HepG2 (cell line): ENCODE measurements around the gene NUDT19. TPM values are rescaled to one million over a fixed set of nuclear protein-coding genes. Genes with fewer than 3 reads are reported as not detected.
"Not testable (repeated sequence)": the region's sequence is repeated elsewhere in the genome, so short reads cannot be mapped to it uniquely, and the experiment has no call there.

Experiments used
- ATAC-seq: fragments of 200-7000 bp; cut with Tn5 transposase; 3 replicates; pipeline ENCODE4 v1.9.1; 2020; ENCODE audit warnings: mild to moderate bottlenecking, moderate library complexity
- BruUV-seq: library from RNA; stranded (reverse); fragments of 400-500 nt; replicated peaks from 2 replicates; lab custom pipeline; 2021; lab: Mats Ljungman, UMichigan
- CTCF ChIA-PET: fragments of 300-600 bp; formaldehyde crosslinking; extraction: SDS; loops from one replicate; lab custom pipeline; 2021; ENCODE audit warnings: low total read pairs, inconsistent platforms, low intra/inter-chr PET ratio; lab: Yijun Ruan, JAX
- POLR2A ChIA-PET: fragments of 350-600 bp; sonication (Branson Sonifier 250); formaldehyde crosslinking; loops from one replicate; lab custom pipeline; 2020; ENCODE audit warnings: antibody characterized with exemption, inconsistent platforms; lab: Yijun Ruan, JAX
- DNase-seq: peaks from one replicate; pipeline ENCODE4 v3.0.0-alpha.2; 2015; ENCODE audit warnings: low spot score
- FAIRE-seq: peaks from 3 replicates; lab custom pipeline; 2011; peaks lifted over from hg19 to GRCh38; lab: Jason Lieb, UNC
- H2AFZ ChIP-seq: one replicate; pipeline ENCODE4 v1.6.1; 2011; ENCODE audit warnings: low read length, inconsistent platforms
- H3K27ac ChIP-seq: fragments of 300-600 bp; 3 replicates; pipeline ENCODE4 v1.8.0; 2011; ENCODE audit warnings: mixed run types, mild to moderate bottlenecking, mixed read lengths, low read length, inconsistent platforms; ENCODE audit not compliant: insufficient read depth; ENCODE audit errors: extremely low read length
- H3K27me3 ChIP-seq, 2 experiments: fragments of 200-600 bp in 1 of 2; 2 replicates in 1 of 2; 3 replicates in 1 of 2; pipeline versions ENCODE4 v1.6.0 to v1.8.0; 2011; ENCODE audit warnings: low read length in 2 of 2, mild to moderate bottlenecking in 2 of 2, moderate library complexity in 2 of 2, inconsistent platforms in 1 of 2; ENCODE audit not compliant: insufficient read depth in 2 of 2, control insufficient read depth in 1 of 2
- H3K36me3 ChIP-seq, 2 experiments: fragments of 200-600 bp in 1 of 2; replicated peaks in 1 of 2; 2 replicates in 1 of 2; 3 replicates in 1 of 2; pipeline versions ENCODE4 v1.5.1 to v1.8.0; 2011; ENCODE audit warnings: low read length in 2 of 2, inconsistent platforms in 1 of 2; ENCODE audit not compliant: insufficient read depth in 2 of 2, control insufficient read depth in 1 of 2
- H3K4me1 ChIP-seq: 2 replicates; pipeline ENCODE4 v1.5.1; 2012; ENCODE audit warnings: low read length, inconsistent platforms; ENCODE audit not compliant: insufficient read depth
- H3K4me2 ChIP-seq: 2 replicates; pipeline ENCODE4 v1.6.0; 2011; ENCODE audit warnings: low read depth, low read length, inconsistent platforms
- H3K4me3 ChIP-seq, 3 experiments: fragments of 200-600 bp in 1 of 3; sonication (generic), shearing (Covaris generic) in 1 of 3; replicated peaks in 1 of 3; 2 replicates each; pipeline ENCODE4 v1.5.1; 2011 to 2016; ENCODE audit warnings: low read length in 3 of 3, inconsistent platforms in 2 of 3, low read depth in 2 of 3, mild to moderate bottlenecking in 2 of 3, control low read depth in 1 of 3, mixed read lengths in 1 of 3; ENCODE audit not compliant: insufficient read depth in 1 of 3
- H3K79me2 ChIP-seq: one replicate; pipeline ENCODE4 v1.6.1; 2011; ENCODE audit warnings: low read length, inconsistent platforms; ENCODE audit not compliant: insufficient read depth
- H3K9ac ChIP-seq: 2 replicates; pipeline ENCODE4 v1.6.0; 2011; ENCODE audit warnings: mild to moderate bottlenecking, low read depth, low read length, inconsistent platforms; ENCODE audit not compliant: insufficient read depth
- H3K9me3 ChIP-seq: 2 replicates; pipeline ENCODE4 v1.5.1; 2012; ENCODE audit warnings: mild to moderate bottlenecking, low read length
- H4K20me1 ChIP-seq: 2 replicates; pipeline ENCODE4 v1.6.0; 2011; ENCODE audit warnings: inconsistent platforms, mild to moderate bottlenecking, low read length, moderate library complexity; ENCODE audit not compliant: insufficient read depth
- FOSL1 ChIP-seq: sonication (generic); formaldehyde crosslinking; IDR thresholded peaks from 2 replicates; pipeline ENCODE4 v1.9.0; 2021; ENCODE audit warnings: missing genetic modification reagents, borderline replicate concordance
- NCOA5 ChIP-seq: sonication (generic); formaldehyde crosslinking; IDR thresholded peaks from 2 replicates; pipeline ENCODE4 v1.4.0; 2020; ENCODE audit warnings: missing genetic modification reagents
- NR3C1 ChIP-seq: sonication (generic); formaldehyde crosslinking; IDR thresholded peaks from 2 replicates; pipeline ENCODE4 v1.4.0; 2020; ENCODE audit warnings: missing genetic modification reagents
- RAD51 ChIP-seq: fragments of 450-650 bp; IDR thresholded peaks from 2 replicates; pipeline ENCODE4 v1.6.1; 2016; ENCODE audit warnings: borderline replicate concordance
- ZFP41 ChIP-seq: sonication (generic); formaldehyde crosslinking; IDR thresholded peaks from 2 replicates; pipeline ENCODE4 v1.4.0; 2020; ENCODE audit warnings: mild to moderate bottlenecking, missing genetic modification reagents, borderline replicate concordance
- ZNF3 ChIP-seq: IDR thresholded peaks from 2 replicates; pipeline ENCODE4 v1.7.0; 2017; ENCODE audit warnings: inconsistent platforms
- ZNF598 ChIP-seq: sonication (generic); formaldehyde crosslinking; IDR thresholded peaks from 2 replicates; pipeline ENCODE4 v1.5.1; 2020; ENCODE audit warnings: mild to moderate bottlenecking, missing genetic modification reagents, borderline replicate concordance
- WGBS: methylation state at CpG from one replicate; pipeline ENCODE4 v1.1.6; 2017; ENCODE audit warnings: low lambda C conversion rate; 5-methylcytosine and 5-hydroxymethylcytosine counted together
- in situ Hi-C: cut with HindIII; loops from 2 replicates; pipeline ENCODE4 v1.10.0; 2017; ENCODE audit warnings: low pct_unique_long_range_greater_than_20kb; ENCODE audit not compliant: extremely low pct_ligation_motif_present
- intact Hi-C: fragments of 100-400 bp; cut with micrococcal nuclease; formaldehyde crosslinking; loops from one replicate; pipeline ENCODE4 v1.10.0; 2022; ENCODE audit not compliant: unreplicated experiment
- polyA plus RNA-seq, 8 experiments: library from polyadenylated mRNA; depleted of rRNA in 3 of 8; stranded (reverse) in 7 of 8; unstranded in 1 of 8; fragments of >200 nt; fragmentation: Illumina TruSeq in 4 of 8; extraction: Trizol in 4 of 8; gene quantifications; 2 replicates each; pipeline versions ENCODE4 v1.2.1 to v1.2.3, GENCODE V29; 2011 to 2016; ENCODE audit warnings: low read depth in 4 of 8, missing spikeins in 1 of 8, mixed read lengths in 1 of 8; ENCODE audit not compliant: insufficient read depth in 1 of 8
- total RNA-seq, 5 experiments: library from RNA; depleted of rRNA; stranded (reverse); fragments of >200 nt; fragmentation: Illumina TruSeq; extraction: Trizol; gene quantifications; 2 replicates each; pipeline ENCODE4 v1.2.3, GENCODE V29; 2016; ENCODE audit warnings: low read depth in 1 of 5
- TF ChIP-seq, protein P1 (sequence below): sonication (generic); formaldehyde crosslinking; conservative IDR thresholded peaks from 2 replicates; pipeline ENCODE4 v1.8.0; 2022; ENCODE audit warnings: low read depth, missing genetic modification reagents
- TF ChIP-seq, protein P2 (sequence below): sonication (generic); formaldehyde crosslinking; IDR thresholded peaks from 2 replicates; pipeline ENCODE4 v1.4.0; 2020; ENCODE audit warnings: mild to moderate bottlenecking, missing genetic modification reagents

Gene NUDT19
- total and polyA plus RNA-seq, 2 of the 13 experiments (the other 11 are each of a cell fraction or from before 2014, with no cell fraction given) = 3.1 to 3.6 TPM

DNA sequence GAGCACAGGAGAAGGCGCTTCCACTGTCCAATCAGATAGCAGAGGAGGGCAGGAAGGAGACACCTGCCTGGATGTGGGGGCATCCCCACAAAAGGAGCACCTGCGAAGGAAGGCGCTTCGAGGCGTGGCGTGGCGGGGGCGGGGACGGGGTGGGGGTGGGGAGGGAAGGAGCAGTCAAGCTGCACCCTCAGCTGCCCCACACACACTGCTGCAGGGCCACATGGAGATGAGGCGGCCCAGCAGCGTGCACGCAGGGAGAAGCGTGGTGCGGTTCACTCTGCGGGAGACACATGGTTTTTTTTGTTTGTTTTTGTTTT is 38.1 kb upstream of the NUDT19 start:
- Histone ChIP-seq H3K27me3 (no peaks in the 10 kb centered on the region), H3K4me3 (no peak overlapping the region), H3K79me2 (no peaks in the 10 kb centered on the region), H3K4me2 (no peak overlapping the region), H3K4me1 (no peaks in the 10 kb centered on the region), H3K27ac (no peak overlapping the region), H2AFZ (no peak overlapping the region), H4K20me1 (no peaks in the 10 kb centered on the region), H3K36me3 (peaks cover 12 to 31% of the 10 kb centered on the region in 2 experiments; a peak in 4 of 5 replicates), H3K9ac (no peak overlapping the region), H3K9me3 (no peaks in the 10 kb centered on the region)
- TF ChIP-seq NR3C1 (CRISPR knock-in tag) = no peak
- TF ChIP-seq, protein P1, sequence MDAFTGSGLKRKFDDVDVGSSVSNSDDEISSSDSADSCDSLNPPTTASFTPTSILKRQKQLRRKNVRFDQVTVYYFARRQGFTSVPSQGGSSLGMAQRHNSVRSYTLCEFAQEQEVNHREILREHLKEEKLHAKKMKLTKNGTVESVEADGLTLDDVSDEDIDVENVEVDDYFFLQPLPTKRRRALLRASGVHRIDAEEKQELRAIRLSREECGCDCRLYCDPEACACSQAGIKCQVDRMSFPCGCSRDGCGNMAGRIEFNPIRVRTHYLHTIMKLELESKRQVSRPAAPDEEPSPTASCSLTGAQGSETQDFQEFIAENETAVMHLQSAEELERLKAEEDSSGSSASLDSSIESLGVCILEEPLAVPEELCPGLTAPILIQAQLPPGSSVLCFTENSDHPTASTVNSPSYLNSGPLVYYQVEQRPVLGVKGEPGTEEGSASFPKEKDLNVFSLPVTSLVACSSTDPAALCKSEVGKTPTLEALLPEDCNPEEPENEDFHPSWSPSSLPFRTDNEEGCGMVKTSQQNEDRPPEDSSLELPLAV = no peak
- no peak for TF ChIP-seq NCOA5 (CRISPR knock-in tag)
- TF ChIP-seq ZFP41 (CRISPR knock-in tag) = no peak
- no peak for TF ChIP-seq FOSL1 (CRISPR knock-in tag)
- no peak for TF ChIP-seq ZNF598 (CRISPR knock-in tag)
- TF ChIP-seq, protein P2, sequence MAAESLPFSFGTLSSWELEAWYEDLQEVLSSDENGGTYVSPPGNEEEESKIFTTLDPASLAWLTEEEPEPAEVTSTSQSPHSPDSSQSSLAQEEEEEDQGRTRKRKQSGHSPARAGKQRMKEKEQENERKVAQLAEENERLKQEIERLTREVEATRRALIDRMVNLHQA (CRISPR knock-in tag) = no peak
- TF ChIP-seq RAD51 = no peak
- no peak for TF ChIP-seq ZNF3 (CRISPR knock-in tag)
- 100% methylated on average over 12 of the region's 15 CpGs for WGBS
- intact Hi-C loops = no loop called here
- no peak for DNase-seq
- no peak for ATAC-seq
- ChIA-PET POLR2A (no interaction called here), CTCF (no interaction called here)
- no peak for FAIRE-seq
- BruUV-seq = no TSS peak
- in situ Hi-C loops = no loop called here

DNA sequence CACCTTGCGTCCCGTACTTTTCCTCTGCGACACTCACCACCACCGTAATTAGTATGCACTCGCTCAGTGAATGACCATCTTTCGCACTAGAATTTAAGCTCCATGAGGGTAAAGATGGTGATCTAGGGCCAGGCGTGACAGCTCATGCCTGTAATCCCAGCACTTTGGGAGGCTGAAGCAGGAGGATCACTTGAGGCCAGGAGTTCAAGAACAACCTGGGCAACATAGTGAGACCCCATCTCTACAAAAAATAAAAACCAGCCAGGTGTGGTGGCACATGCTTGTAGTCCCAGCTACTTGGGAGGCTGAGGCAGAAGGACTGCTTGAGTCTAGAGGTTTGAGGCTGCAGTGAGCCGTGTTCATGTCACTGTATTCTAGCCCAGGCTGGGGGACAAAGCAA is 35.2 kb upstream of the NUDT19 start:
- H3K9me3 ChIP-seq, H3K9ac ChIP-seq, CTCF ChIA-PET, H3K4me2 ChIP-seq, H2AFZ ChIP-seq, in situ Hi-C loops, H4K20me1 ChIP-seq, intact Hi-C loops, ATAC-seq, H3K4me3 ChIP-seq, H3K79me2 ChIP-seq, DNase-seq, FAIRE-seq, H3K4me1 ChIP-seq, H3K27me3 ChIP-seq, H3K27ac ChIP-seq: not testable (repeated sequence)
- H3K36me3 ChIP-seq = peaks cover 7 to 25% of the 10 kb centered on the region in 2 experiments; a peak in 4 of 5 replicates
- 98% methylated on average over 8 of the region's 8 CpGs for WGBS
- BruUV-seq = TSS peak; percentile 32
- POLR2A ChIA-PET = interaction anchor here (1.7 kb wide), 1 partner anchor 19 kb away, joined by 4 read pairs; the partner anchor contains the start of gene ANKRD27
